Measurements from ENCODE around the gene CASP12. TPM values are rescaled to one million over a fixed set of nuclear protein-coding genes. Genes with fewer than 3 reads are reported as not detected.
"Not testable (repeated sequence)": the region's sequence is repeated elsewhere in the genome, so short reads cannot be mapped to it uniquely, and the experiment has no call there.

The CASP12 gene
- total RNA-seq: 2.3 TPM

GRCh38 chr11:104897891-104898684 is at the start of gene CASP12:
Gene CASP12, minus strand, starts transcription at chr11:104898460.
- DNase-seq (ENCODE audit: low spot score) (no peak), ATAC-seq (peak; percentile 85)
- intact Hi-C loops (cut with DNase I): no loop called here

GRCh38 chr11:104946907-104947306 is 48.6 kb upstream of the CASP12 start:
- intact Hi-C loops (cut with DNase I): no loop called here
- ATAC-seq: no peak
- no peak for DNase-seq (ENCODE audit: low spot score)

- intact Hi-C loops (cut with DNase I): no loop called here
- DNase-seq (ENCODE audit: low spot score): no peak
- ATAC-seq: no peak
These were observed 45.8 kb upstream of the CASP12 start for GRCh38 chr11:104944076-104944475.

GRCh38 chr11:104943561-104943960 is 45.3 kb upstream of the CASP12 start:
- ATAC-seq (no peak), DNase-seq (ENCODE audit: low spot score) (no peak)
- intact Hi-C loops (cut with DNase I): no loop called here

- intact Hi-C loops (cut with DNase I): no loop called here
- ATAC-seq: no peak
- no peak for DNase-seq (ENCODE audit: low spot score)
These were observed 36.3 kb upstream of the CASP12 start for GRCh38 chr11:104934594-104934993.

- DNase-seq (ENCODE audit: low spot score); ATAC-seq; intact Hi-C loops (cut with DNase I): not testable (repeated sequence)
These were observed 35.8 kb upstream of the CASP12 start for GRCh38 chr11:104934073-104934472.

GRCh38 chr11:104928811-104929210 is 30.6 kb upstream of the CASP12 start:
- DNase-seq (ENCODE audit: low spot score) (no peak), ATAC-seq (no peak)
- intact Hi-C loops (cut with DNase I): no loop called here

GRCh38 chr11:104926771-104927611 is 28.7 kb upstream of the CASP12 start:
- no peak for ATAC-seq
- DNase-seq (ENCODE audit: low spot score): no peak
- intact Hi-C loops (cut with DNase I): no loop called here

GRCh38 chr11:104925850-104926249 is 27.6 kb upstream of the CASP12 start:
- DNase-seq (ENCODE audit: low spot score): no peak
- ATAC-seq: no peak
- intact Hi-C loops (cut with DNase I): no loop called here

GRCh38 chr11:104918113-104918824 is 20.0 kb upstream of the CASP12 start:
- intact Hi-C loops (cut with DNase I): no loop called here
- no peak for DNase-seq (ENCODE audit: low spot score)
- ATAC-seq: peak; percentile 74

- DNase-seq (ENCODE audit: low spot score) (no peak), ATAC-seq (peak; percentile 72)
- intact Hi-C loops (cut with DNase I): no loop called here
These were observed 19.2 kb upstream of the CASP12 start for GRCh38 chr11:104917271-104918112.

GRCh38 chr11:104916442-104916841 is 18.2 kb upstream of the CASP12 start:
- intact Hi-C loops (cut with DNase I): no loop called here
- ATAC-seq: no peak
- DNase-seq (ENCODE audit: low spot score): no peak

GRCh38 chr11:104912102-104912501 is 13.8 kb upstream of the CASP12 start:
- DNase-seq (ENCODE audit: low spot score) (no peak), ATAC-seq (no peak)
- intact Hi-C loops (cut with DNase I): no loop called here

GRCh38 chr11:104908186-104908531 is 9.9 kb upstream of the CASP12 start:
- intact Hi-C loops (cut with DNase I): no loop called here
- no peak for ATAC-seq

GRCh38 chr11:104907521-104908185 is 9.4 kb upstream of the CASP12 start:
- DNase-seq (ENCODE audit: low spot score) (no peak), ATAC-seq (no peak)
- intact Hi-C loops (cut with DNase I): no loop called here

More at GRCh38 chr11:104908186-104908531, 9.9 kb upstream of the CASP12 start:
- no peak for DNase-seq (ENCODE audit: low spot score)

- ATAC-seq: no peak
- intact Hi-C loops (cut with DNase I): no loop called here
These were observed 7.0 kb upstream of the CASP12 start for GRCh38 chr11:104905271-104905670.

GRCh38 chr11:104899226-104899625 is 966 bp upstream of the CASP12 start:
- intact Hi-C loops (cut with DNase I): no loop called here
- DNase-seq (ENCODE audit: low spot score): no peak
- ATAC-seq: no peak

More at GRCh38 chr11:104905271-104905670, 7.0 kb upstream of the CASP12 start:
- DNase-seq (ENCODE audit: low spot score): no peak

- intact Hi-C loops (cut with DNase I): no loop called here
- no peak for DNase-seq (ENCODE audit: low spot score)
- peak; percentile 70 for ATAC-seq
These were observed 389 bp upstream of the CASP12 start for GRCh38 chr11:104898685-104899013.

Data from sciatic nerve (tissue), 2 donors.